AG09309 (cell line): ENCODE data around the gene MCRIP2.

ENCODE experiments used
- DNase-seq: peaks from one replicate; pipeline ENCODE4 v3.0.0-alpha.2; 2010; ENCODE audit warnings: low read depth
- H3K4me3 ChIP-seq: 2 replicates; pipeline ENCODE4 v1.5.1; 2011; ENCODE audit warnings: mild to moderate bottlenecking, low read depth, low read length, moderate library complexity; ENCODE audit not compliant: control insufficient read depth
- CTCF ChIP-seq: IDR thresholded peaks from 2 replicates; pipeline ENCODE4 v1.5.1; 2011; ENCODE audit warnings: mild to moderate bottlenecking, low read depth, low read length, inconsistent platforms; ENCODE audit not compliant: insufficient read depth, control insufficient read depth; ENCODE audit errors: missing control alignments

The MCRIP2 gene

GRCh38 chr16:616733-617586, 24.7 kb upstream of the MCRIP2 start:
- DNase-seq: no peak
- no peak for TF ChIP-seq CTCF
- no peak overlapping the region for H3K4me3 ChIP-seq

DNA sequence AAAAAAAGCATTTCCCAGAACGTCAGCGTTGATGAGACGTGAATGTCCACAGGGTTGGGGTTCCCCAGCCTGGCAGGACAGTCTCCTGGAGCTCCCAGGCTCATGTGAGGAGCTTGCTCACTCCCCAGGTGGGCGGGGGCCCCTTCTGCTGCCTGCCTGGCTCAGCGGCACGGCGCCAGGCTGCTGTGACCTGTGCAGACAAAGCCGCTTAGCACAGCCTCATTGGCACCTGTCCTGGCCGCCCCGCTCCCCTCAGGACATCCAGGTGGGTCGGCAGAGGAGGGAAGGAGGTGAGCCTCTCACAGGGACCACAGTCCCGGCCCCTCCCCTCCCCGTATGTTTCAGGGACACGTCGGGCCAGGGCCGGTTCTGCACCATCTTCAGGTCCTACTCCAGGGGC, 23.8 kb upstream of the MCRIP2 start:
- TF ChIP-seq CTCF: no peak
- no peak for DNase-seq
- H3K4me3 ChIP-seq: no peak overlapping the region

DNA sequence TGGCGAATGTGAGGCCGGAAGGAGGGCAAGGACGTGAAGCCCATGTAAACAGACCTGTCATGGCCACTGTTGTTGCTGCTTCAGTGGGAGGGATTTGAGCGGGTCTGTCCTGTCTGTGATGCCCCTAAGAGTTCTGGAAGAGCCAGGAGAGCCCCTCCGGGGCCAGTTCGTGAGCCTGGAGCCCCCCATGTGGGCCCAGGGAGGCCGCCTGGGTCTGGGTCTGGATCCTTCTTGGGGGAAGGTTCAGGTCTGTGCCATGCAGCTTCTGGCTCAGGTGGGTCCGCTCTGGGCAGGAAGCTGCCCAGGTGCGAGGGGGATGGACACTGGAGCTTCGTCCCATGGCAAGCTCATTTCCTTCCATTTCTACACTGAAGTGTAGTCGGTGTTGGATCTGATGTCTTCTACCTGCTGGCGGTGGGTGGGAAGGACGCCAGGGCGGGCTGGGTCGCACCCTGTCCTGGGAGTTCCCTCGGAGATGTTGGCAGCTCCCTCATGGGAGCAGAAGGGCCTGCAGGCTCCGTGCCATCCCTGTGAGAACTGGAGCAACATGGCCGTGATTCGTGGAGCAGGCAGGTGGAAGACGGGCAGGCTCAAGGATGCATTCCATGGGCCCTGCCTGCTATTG, 22.0 kb upstream of the MCRIP2 start:
- no peak for TF ChIP-seq CTCF
- DNase-seq: no peak
- H3K4me3 ChIP-seq: no peak overlapping the region

DNA sequence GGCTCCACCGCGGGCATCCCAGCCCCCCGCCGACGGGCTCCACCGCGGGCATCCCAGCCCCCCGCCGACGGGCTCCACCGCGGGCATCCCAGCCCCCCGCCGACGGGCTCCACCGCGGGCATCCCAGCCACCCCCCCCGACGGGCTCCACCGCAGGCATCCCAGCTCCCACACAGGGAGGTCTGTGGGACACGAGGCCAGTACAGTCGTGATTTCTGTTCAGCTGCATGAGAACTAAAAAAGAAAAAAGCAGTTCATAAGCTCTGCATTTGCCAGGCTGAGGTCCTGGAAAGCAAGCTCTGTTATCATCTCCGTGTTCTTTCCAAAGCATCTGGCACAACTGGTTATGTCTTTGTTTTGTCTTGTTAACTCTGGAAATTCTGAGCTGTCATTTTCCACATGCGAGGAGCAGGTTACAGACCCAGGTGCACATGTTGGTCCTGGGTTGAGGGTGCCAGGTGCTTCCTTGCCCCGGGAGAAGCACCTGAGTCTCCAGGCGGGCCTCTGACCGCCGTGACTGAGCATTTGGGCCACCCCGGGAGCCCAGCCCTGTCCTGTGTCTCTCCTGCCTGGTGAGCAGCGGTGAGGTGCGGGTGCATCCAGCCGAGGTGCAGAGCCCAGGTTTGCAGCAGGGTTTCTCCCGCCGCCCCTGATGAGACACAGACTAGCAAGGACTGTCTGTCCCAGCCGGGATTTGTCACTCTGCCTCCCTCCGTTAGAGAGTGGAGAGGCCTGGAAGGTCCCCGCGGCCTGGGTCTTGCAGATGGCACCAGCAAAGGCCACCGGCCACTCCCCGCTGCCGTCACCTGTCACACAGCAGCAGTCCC, 20.7 kb upstream of the MCRIP2 start:
- H3K4me3 ChIP-seq: no peak overlapping the region
- no peak for DNase-seq
- TF ChIP-seq CTCF: no peak

- no peak for TF ChIP-seq CTCF
- no peak overlapping the region for H3K4me3 ChIP-seq
- no peak for DNase-seq
Observed at GRCh38 chr16:621526-622105, 20.0 kb upstream of the MCRIP2 start.

DNA sequence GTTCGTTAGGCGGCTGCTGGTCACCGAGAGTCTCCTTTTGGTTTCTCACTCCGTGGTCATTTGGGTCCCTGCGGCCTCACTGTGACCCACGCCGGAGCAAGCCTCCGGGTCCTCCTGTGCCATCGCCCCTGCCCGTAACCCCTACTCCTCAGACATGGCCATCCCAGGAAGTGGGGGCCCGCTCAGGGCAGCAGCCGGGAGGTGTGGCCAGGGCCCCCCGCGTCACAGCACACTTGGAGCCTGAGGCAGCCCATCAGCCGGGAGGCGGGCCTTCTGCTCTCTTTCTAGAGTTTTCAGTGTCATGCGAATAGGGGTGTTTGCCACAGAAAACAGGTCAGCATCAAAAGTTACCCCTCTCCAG, 18.7 kb upstream of the MCRIP2 start:
- DNase-seq: no peak
- no peak overlapping the region for H3K4me3 ChIP-seq

More for the DNA sequence above, 18.7 kb upstream of the MCRIP2 start:
- TF ChIP-seq CTCF: no peak
